H9 (cell line): ENCODE data around the gene MALAT1. TPM values are rescaled to one million over a fixed set of nuclear protein-coding genes. Genes with fewer than 3 reads are reported as not detected.
A peak's percentile ranks its signal among the peaks of the same experiment; 100 is the strongest.

Source experiments
- DNase-seq: peaks from one replicate; pipeline ENCODE4 v3.0.0-alpha.2; 2017
- H2AFZ ChIP-seq: one replicate; pipeline ENCODE4 v1.6.1; 2013; ENCODE audit warnings: mild to moderate bottlenecking, low read length, control low read depth, moderate library complexity
- H2AK5ac ChIP-seq: 2 replicates; pipeline ENCODE4 v1.6.1; 2013; ENCODE audit warnings: low read length, control low read depth, mixed read lengths; ENCODE audit not compliant: insufficient read length
- H2BK120ac ChIP-seq: one replicate; pipeline ENCODE4 v1.6.1; 2013; ENCODE audit warnings: low read depth, mild to moderate bottlenecking, low read length, control low read depth, inconsistent platforms; ENCODE audit not compliant: poor library complexity, severe bottlenecking
- H2BK12ac ChIP-seq: 2 replicates; pipeline ENCODE4 v1.6.1; 2013; ENCODE audit warnings: low read length, control low read depth, mixed read lengths, low read depth; ENCODE audit not compliant: insufficient read length
- H2BK15ac ChIP-seq: 2 replicates; pipeline ENCODE4 v1.6.1; 2013; ENCODE audit warnings: low read depth, low read length, control low read depth
- H2BK20ac ChIP-seq: one replicate; pipeline ENCODE4 v1.6.1; 2013; ENCODE audit warnings: low read depth, mild to moderate bottlenecking, low read length, control low read depth, inconsistent platforms; ENCODE audit not compliant: poor library complexity, severe bottlenecking
- H2BK5ac ChIP-seq: 2 replicates; pipeline ENCODE4 v1.6.1; 2013; ENCODE audit warnings: low read length, control low read depth, mixed read lengths; ENCODE audit not compliant: insufficient read length
- H3K14ac ChIP-seq: 2 replicates; pipeline ENCODE4 v1.6.1; 2013; ENCODE audit warnings: low read length, control low read depth; ENCODE audit not compliant: insufficient read depth
- H3K18ac ChIP-seq: 2 replicates; pipeline ENCODE4 v1.6.1; 2013; ENCODE audit warnings: low read depth, mild to moderate bottlenecking, mixed read lengths, low read length, control low read depth; ENCODE audit not compliant: insufficient read length
- H3K23ac ChIP-seq: 2 replicates; pipeline ENCODE4 v1.6.1; 2013; ENCODE audit warnings: low read length, control low read depth, mixed read lengths, low read depth; ENCODE audit not compliant: insufficient read length
- H3K23me2 ChIP-seq: 2 replicates; pipeline ENCODE4 v1.6.1; 2013; ENCODE audit warnings: low read depth, mild to moderate bottlenecking, mixed read lengths, low read length, control low read depth; ENCODE audit not compliant: insufficient read length, poor library complexity, severe bottlenecking
- H3K27ac ChIP-seq: 2 replicates; pipeline ENCODE4 v1.5.1; 2013; ENCODE audit warnings: low read length, control low read depth, mixed read lengths, low read depth; ENCODE audit not compliant: insufficient read length
- H3K27me3 ChIP-seq: 2 replicates; pipeline ENCODE4 v1.6.1; 2013; ENCODE audit warnings: low read length, control low read depth, inconsistent platforms; ENCODE audit not compliant: insufficient read depth
- H3K4ac ChIP-seq: 2 replicates; pipeline ENCODE4 v1.6.1; 2013; ENCODE audit warnings: low read depth, mild to moderate bottlenecking, control low read depth, inconsistent platforms, low read length, moderate library complexity
- H3K4me1 ChIP-seq: 2 replicates; pipeline ENCODE4 v1.6.1; 2013; ENCODE audit warnings: low read length, control low read depth, inconsistent platforms; ENCODE audit not compliant: insufficient read depth
- H3K4me2 ChIP-seq: 2 replicates; pipeline ENCODE4 v1.6.1; 2013; ENCODE audit warnings: low read length, control low read depth, mixed read lengths; ENCODE audit not compliant: insufficient read length, insufficient read depth
- H3K56ac ChIP-seq: 2 replicates; pipeline ENCODE4 v1.6.1; 2013; ENCODE audit warnings: low read depth, mild to moderate bottlenecking, mixed read lengths, low read length, control low read depth; ENCODE audit not compliant: insufficient read length
- H3K79me1 ChIP-seq: 2 replicates; pipeline ENCODE4 v1.6.1; 2013; ENCODE audit warnings: low read depth, mild to moderate bottlenecking, moderate library complexity, low read length, control low read depth, inconsistent platforms; ENCODE audit not compliant: insufficient read depth, poor library complexity, severe bottlenecking
- H3K79me2 ChIP-seq: 2 replicates; pipeline ENCODE4 v1.6.1; 2013; ENCODE audit warnings: low read length, control low read depth, inconsistent platforms; ENCODE audit not compliant: insufficient read depth
- H3K9ac ChIP-seq: 2 replicates; pipeline ENCODE4 v1.6.1; 2013; ENCODE audit warnings: low read length, control low read depth, mixed read lengths; ENCODE audit not compliant: insufficient read length; ENCODE audit errors: extremely low read depth
- H3K9me3 ChIP-seq: one replicate; pipeline ENCODE4 v1.6.1; 2013; ENCODE audit warnings: low read depth, low read length, inconsistent platforms; ENCODE audit not compliant: control insufficient read depth
- H3T11ph ChIP-seq: one replicate; pipeline ENCODE4 v1.6.1; 2013; ENCODE audit warnings: mild to moderate bottlenecking, low read length, control low read depth, inconsistent platforms
- H4K20me1 ChIP-seq: one replicate; pipeline ENCODE4 v1.6.1; 2013; ENCODE audit not compliant: control insufficient read depth, insufficient read length, insufficient read depth
- H4K5ac ChIP-seq: 2 replicates; pipeline ENCODE4 v1.6.1; 2013; ENCODE audit warnings: low read depth, mild to moderate bottlenecking, mixed read lengths, low read length, control low read depth; ENCODE audit not compliant: insufficient read length
- H4K8ac ChIP-seq: replicated peaks from 2 replicates; pipeline ENCODE4 v1.6.1; 2013; ENCODE audit warnings: low read length, control low read depth, mixed read lengths, low read depth; ENCODE audit not compliant: insufficient read length
- H4K91ac ChIP-seq: 2 replicates; pipeline ENCODE4 v1.6.1; 2013; ENCODE audit warnings: low read depth, mild to moderate bottlenecking, moderate library complexity, mixed read lengths, low read length, control low read depth; ENCODE audit not compliant: insufficient read length
- H3K27ac Mint-ChIP-seq, 3 experiments: 2 replicates in 2 of 3; 3 replicates in 1 of 3; pipeline ENCODE4 v1.8.0; 2020 to 2021; ENCODE audit warnings: mixed read lengths in 3 of 3, mild to moderate bottlenecking in 1 of 3, moderate library complexity in 1 of 3
- H3K27me3 Mint-ChIP-seq: 2 replicates; pipeline ENCODE4 v1.8.0; 2021; ENCODE audit warnings: low read depth, mild to moderate bottlenecking, moderate library complexity, mixed read lengths
- H3K36me3 Mint-ChIP-seq, 3 experiments: 2 replicates in 2 of 3; 3 replicates in 1 of 3; pipeline ENCODE4 v1.8.0; 2020 to 2021; ENCODE audit warnings: low read depth in 3 of 3, mixed read lengths in 3 of 3; ENCODE audit not compliant: insufficient read depth in 1 of 3
- H3K4me1 Mint-ChIP-seq, 2 experiments: 2 replicates each; pipeline ENCODE4 v1.8.0; 2020; ENCODE audit warnings: mixed read lengths in 2 of 2
- H3K4me3 Mint-ChIP-seq, 2 experiments: 2 replicates in 1 of 2; 3 replicates in 1 of 2; pipeline ENCODE4 v1.8.0; 2020 to 2021; ENCODE audit warnings: mild to moderate bottlenecking in 2 of 2, mixed read lengths in 2 of 2, moderate library complexity in 1 of 2
- H3K9me3 Mint-ChIP-seq, 2 experiments: 2 replicates in 1 of 2; 3 replicates in 1 of 2; pipeline ENCODE4 v1.8.0; 2020; ENCODE audit warnings: mild to moderate bottlenecking in 2 of 2, mixed read lengths in 2 of 2, moderate library complexity in 1 of 2
- CTCF ChIP-seq: fragments of 200-600 bp; sonication (generic); conservative IDR thresholded peaks from 3 replicates; pipeline ENCODE4 v1.8.0; 2021; ENCODE audit warnings: antibody characterized with exemption, mild to moderate bottlenecking
- WGBS: extraction: QIAGEN DNeasy Blood & Tissue Kit; methylation state at CpG from one replicate; pipeline ENCODE4 v1.1.7; 2013; ENCODE audit warnings: missing lambda C conversion rate, low lambda C conversion rate, mixed read lengths; ENCODE audit not compliant: insufficient read length; ENCODE audit errors: extremely low coverage; 5-methylcytosine and 5-hydroxymethylcytosine counted together
- total RNA-seq: library from RNA; stranded (reverse); gene quantifications from 2 replicates; pipeline ENCODE4 v1.2.1, GENCODE V29; 2021

MALAT1 gene
- total RNA-seq, 1 experiment from 2014 or later: 1,934 TPM

GRCh38 chr11:65454696-65455456, 44.0 kb upstream of the MALAT1 start:
- H3K79me1 ChIP-seq: no peaks in the 10 kb centered on the region
- no peak overlapping the region for H2AK5ac ChIP-seq
- no peak overlapping the region for H4K5ac ChIP-seq
- H3K36me3 Mint-ChIP-seq: peaks cover 0 to 2% (median 0%) of the 10 kb centered on the region in 3 experiments; a peak in 2 of 7 replicates
- peak overlapping the region; percentile 26; the same call in 1 of the 2 replicates for H3K14ac ChIP-seq
- TF ChIP-seq CTCF: no peak
- no peak overlapping the region for H2AFZ ChIP-seq
- no peak overlapping the region for H3K9ac ChIP-seq
- no peak overlapping the region for H2BK5ac ChIP-seq
- no peaks in the 10 kb centered on the region for H4K20me1 ChIP-seq
- WGBS: no CpG with 5 or more reads among the region's 47 CpGs
- no peaks in the 10 kb centered on the region for H3K9me3 ChIP-seq
- peak; percentile 95 for DNase-seq
- H3K23ac ChIP-seq: no peak overlapping the region
- no peak overlapping the region for H3K4ac ChIP-seq
- H3K27me3 ChIP-seq: peaks cover 31% of the 10 kb centered on the region
- no peak overlapping the region for H2BK20ac ChIP-seq
- H2BK15ac ChIP-seq: no peak overlapping the region
- no peak overlapping the region for H3K27ac Mint-ChIP-seq
- H3K79me2 ChIP-seq: no peaks in the 10 kb centered on the region
- peaks cover 89% of the 10 kb centered on the region for H3K27me3 Mint-ChIP-seq
- H3K9me3 Mint-ChIP-seq: peaks cover 20 to 31% of the 10 kb centered on the region in 2 experiments
- no peak overlapping the region for H4K8ac ChIP-seq
- no peak overlapping the region for H3K18ac ChIP-seq
- H2BK12ac ChIP-seq: no peak overlapping the region
- H3K4me3 Mint-ChIP-seq: peak overlapping the region; percentile 56 to 72
- H3K4me2 ChIP-seq: peak overlapping the region; percentile 53
- H2BK120ac ChIP-seq: no peak overlapping the region
- peaks cover 17 to 20% of the 10 kb centered on the region in 2 experiments for H3K4me1 Mint-ChIP-seq
- H3K23me2 ChIP-seq: peaks cover 4% of the 10 kb centered on the region
- H3K56ac ChIP-seq: no peak overlapping the region
- no peak overlapping the region for H3T11ph ChIP-seq
- no peaks in the 10 kb centered on the region for H3K4me1 ChIP-seq
- H3K27ac ChIP-seq: no peak overlapping the region
- no peak overlapping the region for H4K91ac ChIP-seq
